Smooth muscle cell of the brain vasculature (primary cell): Measurements from ENCODE around the gene CCDC33.

Source experiments
- DNase-seq: peaks from one replicate; pipeline ENCODE4 v3.0.0-alpha.2; 2012; ENCODE audit warnings: low read depth, low spot score

Gene CCDC33

DNA sequence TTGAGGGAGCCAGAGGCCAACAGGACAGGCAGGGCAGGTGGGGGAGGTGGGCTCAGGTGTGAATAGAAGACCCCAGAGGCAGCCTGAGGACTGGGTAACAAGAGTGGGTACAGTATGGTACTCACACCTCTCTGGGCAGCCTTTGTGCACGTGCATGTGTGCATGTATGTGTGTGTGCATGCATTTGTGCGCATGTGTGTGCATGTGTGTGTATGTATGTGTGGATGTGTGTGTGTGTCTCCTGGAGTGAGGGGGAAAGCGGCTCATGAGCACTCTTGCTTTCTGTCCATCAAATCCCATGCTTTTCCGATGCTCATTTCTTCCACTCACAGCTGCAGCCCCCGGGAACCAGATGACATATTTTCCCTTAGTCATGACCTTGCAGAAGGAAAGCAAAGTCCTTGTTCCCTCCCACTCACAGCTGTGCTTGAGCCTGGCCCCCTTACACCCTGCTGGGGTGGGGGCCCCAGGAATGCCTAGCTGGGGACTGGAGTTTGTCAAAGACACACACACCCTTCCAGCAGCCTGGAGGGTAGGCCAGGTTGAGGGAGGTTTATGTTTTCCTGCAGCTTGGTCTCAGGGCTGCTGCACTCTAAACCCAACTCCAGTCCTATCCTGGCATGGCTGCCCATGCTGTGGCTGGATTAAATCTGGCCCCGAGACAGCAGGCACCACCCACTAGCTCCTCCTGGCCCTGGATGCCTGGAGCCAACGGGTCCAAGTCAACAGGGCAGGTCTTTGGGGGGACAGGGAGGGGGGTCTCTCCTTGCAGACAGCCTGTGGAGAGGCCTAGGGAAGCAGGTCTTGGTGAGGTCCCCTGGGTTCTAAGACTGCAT is 22.5 kb downstream of the CCDC33 start:
- DNase-seq: no peak

DNA sequence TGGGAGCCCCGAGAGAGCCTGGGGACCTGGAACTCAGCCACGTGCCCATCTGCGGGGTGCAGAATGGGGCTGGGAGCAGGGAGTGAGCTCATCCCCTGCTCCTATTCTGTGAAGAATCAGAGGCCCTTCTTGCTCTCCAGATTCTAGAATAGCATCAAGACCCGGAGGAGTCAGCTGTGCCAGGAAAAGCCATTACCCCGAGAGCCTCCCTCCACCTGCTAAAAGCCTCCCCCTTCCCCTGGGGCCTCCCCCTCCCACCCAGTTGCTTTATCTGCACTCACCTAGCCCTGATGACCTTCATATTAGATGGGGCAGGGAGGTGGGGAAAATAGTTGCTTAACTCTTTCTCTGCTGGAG is 23.1 kb downstream of the CCDC33 start:
- DNase-seq: no peak

DNA sequence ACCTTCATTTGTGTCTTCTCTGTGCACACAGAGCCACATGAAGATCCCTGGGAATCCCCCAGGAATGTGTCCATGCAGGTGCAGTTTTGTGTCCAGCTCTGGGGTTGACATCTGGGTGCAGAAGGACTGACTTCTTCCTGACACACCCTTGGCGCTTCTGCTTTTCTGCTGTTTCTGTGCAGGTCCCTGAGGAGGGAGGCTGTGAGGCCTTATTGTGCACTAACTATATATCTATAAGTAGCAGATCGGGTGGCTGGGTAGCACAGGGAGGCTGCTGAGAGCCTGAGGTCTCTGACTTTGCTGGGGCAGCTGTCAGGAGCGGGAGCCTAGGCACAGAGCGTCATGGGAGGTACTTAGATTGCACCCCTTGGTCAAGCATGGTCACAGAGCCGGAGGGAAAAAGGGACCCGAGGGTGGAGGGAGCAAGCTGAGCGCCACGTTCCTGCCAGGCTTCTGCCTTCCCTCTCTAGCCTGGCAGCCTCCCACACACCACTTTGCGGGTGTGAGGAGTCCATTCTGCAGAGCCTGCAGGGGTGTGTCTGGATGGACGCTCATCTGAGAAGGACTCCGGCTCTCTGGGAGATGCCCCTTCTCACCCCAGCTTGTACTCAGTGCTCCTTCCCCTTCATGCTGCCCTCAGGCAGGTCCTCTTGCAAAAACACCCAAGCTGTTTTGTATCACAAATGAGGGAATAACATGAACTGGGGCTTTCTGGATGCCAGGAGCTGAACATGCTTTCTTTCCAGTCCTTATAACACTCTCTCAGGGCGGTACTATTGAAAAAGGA is 23.9 kb downstream of the CCDC33 start:
- DNase-seq: no peak

DNA sequence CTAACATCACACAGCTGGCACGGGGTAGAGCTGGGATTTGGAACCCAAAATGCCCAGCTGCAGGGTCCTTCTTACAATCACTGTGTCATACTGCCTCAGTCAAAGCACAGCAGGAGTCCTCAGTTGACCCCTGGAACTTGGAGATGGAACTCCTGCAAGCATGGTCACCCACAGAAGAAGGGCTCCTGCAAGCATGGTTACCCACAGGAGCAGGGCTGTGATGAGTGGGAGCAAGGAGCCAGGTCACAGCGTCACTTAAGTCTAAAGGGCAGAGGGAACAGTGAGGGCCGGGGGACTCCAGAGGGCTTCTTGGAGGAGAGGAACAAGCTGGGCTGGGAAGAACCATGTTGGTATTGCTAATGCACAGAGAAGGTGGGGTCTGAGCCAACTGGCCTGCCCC is 24.9 kb downstream of the CCDC33 start:
- no peak for DNase-seq

DNA sequence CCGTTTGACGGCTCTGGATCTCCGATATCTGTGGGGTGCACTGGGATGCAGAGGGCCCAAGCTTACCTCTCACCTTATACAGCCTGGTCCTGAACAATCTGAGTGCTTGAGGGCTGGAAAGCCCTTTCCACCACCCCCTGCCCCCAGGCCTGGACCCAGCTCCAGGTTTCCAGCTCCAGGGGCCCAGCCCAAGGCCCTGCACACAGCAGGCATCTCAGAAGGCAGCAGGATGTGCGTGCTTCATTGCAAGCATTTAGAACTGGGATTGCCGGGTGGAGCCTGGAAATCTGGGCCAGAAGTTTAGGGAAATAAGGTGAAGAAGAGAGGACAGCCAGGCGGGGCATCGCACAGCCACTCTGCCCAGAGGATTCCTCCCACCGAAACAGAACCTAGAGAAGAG is 25.6 kb downstream of the CCDC33 start:
- DNase-seq: no peak

DNA sequence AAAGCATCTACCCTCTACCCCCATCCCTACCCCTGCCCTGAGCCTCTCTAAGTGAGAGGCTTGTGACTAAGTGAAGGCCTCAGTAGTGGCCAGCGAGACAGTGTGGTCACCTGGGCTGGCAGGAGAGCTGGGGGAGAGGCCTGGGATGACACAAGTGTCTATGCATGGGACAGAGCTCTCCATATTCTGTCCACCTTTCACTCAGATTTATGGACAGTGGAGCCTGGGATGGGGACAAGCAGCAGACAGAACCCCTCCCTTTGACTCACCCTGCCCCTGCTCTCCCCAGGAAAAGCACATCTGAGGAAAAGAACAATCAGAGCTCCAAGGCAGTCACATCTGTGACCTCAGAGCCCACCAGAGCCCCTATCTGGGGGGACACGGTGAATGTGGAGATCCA is 26.0 kb downstream of the CCDC33 start:
- DNase-seq: no peak

DNA sequence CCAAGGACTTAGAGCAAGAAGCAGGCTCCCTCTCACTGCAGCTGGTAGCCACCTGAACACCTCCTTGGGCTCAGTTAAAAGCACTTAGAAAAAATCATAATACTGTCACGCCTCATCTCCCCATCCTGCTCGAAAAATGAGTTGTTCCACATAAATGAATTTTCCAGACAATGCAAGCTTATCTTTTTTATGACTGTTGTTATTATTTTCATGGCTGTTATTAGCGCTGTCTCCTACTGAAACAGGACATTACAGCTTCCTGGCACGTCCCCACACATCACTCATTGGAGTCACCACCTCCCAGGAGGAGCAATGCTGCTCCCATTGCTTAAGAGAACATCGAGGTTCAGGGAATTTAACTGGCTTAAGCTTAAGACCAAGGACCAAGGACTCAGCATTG is 26.5 kb downstream of the CCDC33 start:
- DNase-seq: no peak

DNA sequence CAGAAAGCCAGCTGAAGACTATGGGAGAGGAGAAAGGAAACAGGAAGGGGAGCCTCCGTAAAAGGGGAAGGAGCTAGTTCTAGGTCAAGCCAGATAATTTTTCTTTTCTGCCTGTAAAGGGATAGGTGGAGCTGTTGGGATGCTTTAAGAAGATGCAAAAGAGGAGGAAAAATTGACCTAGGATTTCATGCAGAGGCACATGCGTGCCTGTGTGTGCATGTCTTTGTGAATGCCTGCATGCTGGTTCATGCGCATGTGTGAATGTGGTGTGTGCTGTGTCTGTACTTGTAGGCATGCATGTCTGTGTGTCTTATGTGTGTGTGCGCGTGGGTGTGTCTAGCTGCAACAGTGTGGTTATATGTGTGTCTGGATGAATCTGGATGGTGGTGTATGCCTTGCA is 27.3 kb downstream of the CCDC33 start:
- no peak for DNase-seq

DNA sequence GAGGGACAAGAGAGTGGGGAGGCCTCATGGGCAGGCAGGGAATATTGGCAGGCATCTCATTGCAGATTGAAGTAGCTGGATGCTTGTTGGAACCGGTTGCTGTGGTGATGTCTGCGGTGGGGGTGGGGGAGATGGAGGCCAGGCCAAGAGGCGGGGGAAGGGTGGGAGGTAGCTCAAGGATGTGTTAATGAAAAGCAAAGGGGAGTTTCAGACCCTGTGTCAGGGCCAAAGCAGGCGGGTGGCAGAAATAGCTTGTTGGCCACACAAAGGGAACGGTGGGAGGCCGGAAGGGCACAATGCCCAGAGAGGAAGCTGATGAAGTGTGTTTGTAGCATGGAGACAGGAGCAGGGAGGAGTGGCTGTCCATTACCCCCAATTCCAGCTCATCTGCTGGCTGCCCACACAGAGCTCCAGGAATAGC is 28.0 kb downstream of the CCDC33 start:
- no peak for DNase-seq

DNA sequence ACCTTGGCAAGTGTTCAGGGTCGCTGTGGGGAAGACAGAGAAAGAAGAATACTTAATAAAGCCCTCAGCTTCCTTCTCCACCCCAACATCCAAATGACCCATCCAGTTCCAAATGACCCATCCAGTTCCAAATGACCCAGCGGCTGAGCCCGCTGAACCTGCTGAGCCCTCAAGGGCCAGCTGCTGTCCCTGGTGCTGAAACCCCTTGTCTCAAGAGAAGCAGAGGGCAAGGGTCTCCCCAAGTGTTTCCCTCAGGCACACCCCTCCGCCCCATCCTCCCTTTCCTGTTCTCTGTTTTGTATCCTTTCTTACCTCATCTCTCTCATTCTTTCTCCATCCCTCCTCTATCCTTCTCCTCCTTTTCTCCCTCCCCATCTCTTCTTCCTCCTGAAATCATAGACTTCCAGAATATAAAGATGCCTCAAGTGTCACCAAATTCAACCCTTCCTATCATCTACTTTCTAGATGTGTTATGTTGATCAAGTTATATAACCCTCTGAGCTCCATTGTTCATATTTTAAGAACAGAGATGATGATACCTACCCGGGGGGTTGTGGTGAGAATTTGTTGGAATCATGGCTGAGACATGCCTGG is 29.0 kb downstream of the CCDC33 start:
- DNase-seq: no peak

DNA sequence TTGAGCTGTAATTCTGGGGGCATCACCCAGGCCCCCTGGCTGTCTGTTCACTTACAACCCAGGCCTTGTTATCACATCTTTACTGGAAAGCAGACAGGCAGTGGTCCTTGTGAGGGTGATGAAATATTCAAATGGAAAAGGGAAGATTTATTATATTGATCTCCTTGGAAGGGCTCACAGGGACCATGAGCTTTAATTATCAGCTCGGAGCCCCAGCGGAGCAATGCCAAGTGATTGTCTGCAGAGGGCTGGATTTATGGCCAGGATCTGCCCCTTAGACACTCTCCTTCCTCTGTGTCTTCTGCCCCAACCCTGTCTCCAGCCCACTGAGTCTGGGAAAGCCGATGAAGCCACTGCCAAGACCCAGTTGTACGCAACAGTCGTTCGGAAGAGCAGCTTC is 31.9 kb downstream of the CCDC33 start:
- no peak for DNase-seq

DNA sequence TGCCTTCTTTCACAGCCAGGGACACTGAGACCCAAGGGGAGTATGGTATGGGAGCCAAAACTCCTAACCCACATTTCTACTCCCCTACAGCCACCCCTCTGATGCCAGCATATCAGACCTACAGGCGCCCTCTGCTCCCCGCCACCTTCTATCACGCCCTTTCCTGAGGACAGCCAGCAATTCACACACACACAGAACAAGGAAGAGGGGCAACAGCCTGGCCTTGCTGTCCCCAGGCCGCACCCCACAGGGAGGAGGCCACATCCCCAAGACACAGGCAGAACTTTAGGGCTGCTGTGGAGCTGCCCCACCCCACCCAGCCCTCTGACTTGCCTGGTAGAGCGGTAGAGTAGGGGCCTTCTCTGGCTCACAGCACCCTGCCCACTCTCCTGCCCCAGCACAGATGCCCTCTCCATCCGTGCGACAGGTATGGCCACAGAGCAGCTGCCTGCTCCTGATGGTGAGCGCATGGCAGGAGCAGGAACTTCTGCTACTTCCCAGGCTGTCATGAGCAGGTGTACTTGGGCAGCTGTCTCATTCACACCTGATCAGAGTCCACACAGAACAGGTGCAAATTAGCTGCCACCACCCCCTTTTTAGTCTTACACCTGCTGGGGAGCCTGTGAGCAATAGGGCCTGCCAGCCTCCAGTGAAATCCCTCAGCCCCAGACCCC is 33.4 kb downstream of the CCDC33 start:
- DNase-seq: no peak

DNA sequence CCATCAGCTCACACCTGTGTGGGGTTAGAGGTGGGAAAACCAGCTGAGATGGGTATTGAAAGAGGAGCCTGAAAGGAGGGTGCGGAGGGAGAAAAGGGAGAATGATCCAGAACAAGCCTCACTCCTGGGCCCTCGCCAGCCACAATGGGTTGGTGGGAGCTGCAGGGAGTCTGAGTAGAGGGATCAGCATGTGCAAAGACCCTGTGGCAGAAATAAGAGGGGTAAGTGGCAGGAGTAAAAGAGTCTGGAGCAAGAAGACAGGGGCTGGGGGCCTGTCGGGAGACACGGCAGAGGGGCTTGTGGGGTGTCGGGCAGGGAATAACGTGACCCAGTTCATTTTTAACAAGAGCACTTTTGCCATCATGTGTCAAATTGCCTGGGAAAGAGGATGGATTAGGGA is 34.0 kb downstream of the CCDC33 start:
- DNase-seq: no peak

DNA sequence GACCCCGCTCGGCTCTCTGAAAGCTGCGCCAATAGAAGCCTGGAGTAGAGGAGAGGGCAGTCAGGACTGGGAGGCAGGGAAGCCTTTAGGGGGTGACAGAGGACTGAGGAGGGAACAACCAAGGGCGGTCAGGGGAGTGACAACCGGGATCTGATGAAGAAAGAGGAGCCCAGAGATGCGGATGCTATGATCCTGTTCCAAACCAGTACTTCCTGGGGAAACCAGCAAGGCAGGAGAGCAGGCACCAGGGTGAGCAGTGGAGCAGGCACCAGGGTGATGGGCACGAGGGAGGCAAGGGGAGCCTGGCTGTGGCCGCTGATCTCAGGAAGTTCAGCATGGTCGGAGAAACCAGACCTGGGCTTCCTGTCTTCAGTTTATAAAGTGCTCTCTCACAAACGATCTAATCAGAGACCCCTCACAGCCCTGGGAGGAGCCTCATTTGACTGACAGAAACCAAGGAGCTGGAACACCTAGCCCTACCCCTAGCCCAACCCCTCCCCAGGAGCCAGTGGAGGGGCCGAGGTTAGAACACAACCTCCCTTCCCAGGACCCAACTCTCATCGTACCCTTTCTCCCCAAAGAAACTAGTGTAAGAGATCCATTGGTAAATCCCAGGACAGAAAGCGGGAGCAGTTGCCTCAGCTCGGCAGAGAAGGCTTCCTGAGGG is 34.9 kb downstream of the CCDC33 start:
- DNase-seq: no peak

DNA sequence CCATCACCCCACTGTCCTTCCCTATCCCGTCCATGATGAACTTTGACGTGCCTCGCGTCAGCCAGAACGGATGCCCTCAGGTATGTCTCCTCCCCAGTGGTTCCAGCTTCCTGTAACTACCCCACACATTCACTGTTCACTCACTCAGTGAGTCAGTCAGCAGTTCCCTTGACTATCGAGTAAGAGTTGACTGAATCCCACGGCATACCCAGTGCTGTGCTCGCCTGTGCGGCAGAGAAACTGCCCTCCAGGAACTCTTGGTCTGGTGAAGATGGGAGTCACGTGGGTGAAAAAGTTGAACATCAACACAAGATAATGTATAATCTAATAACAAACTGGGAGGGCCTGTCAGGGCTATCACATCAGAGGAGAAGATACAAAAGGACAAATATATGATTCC is 36.7 kb downstream of the CCDC33 start:
- DNase-seq: no peak

DNA sequence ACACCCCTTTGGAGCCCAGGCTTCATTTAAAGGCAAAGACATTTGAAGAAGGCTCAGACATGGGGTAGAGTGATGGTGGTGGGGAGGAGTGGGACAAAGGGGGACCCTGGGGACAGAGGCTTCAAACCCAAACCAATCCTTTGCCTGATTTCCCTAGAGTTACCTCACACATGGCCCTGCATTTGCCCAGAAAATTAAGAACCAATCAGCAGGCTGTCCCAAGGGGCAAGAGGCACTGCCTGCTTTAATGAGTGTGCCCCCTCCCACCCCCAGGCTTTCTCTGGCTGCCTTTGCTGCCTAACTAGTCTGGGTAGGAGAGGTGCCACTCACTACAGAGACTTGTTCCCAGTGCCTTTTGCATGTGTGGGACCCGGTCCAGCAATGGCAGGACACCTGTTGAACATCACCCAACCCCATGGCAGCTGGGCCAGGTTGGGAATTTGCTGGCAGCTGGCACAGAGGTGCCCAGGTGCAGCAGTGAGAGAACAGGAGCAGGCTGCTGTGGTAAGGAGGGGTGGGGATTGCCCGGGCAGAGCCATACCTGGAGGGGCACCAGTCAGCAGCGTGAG is 38.4 kb downstream of the CCDC33 start:
- no peak for DNase-seq

DNA sequence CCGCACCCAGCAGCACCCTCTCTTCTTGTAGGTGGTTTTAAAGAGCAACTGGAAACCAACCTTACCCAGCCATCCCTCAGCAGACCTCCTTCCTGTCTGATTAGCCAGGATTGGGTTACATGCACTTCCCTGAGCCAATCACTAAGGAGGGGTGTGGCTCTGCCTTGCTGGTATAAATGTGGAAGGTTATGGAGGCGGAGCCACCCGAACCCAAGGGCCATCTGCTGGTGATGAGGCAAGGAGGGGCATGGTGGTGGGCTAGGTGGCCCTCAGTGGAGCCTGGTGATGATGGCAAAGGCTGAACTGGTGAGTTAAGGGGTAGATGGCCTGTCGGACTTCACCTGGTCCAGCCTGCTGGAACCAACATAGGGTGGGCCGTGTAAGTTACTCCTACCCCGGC is 39.8 kb downstream of the CCDC33 start:
- DNase-seq: no peak

DNA sequence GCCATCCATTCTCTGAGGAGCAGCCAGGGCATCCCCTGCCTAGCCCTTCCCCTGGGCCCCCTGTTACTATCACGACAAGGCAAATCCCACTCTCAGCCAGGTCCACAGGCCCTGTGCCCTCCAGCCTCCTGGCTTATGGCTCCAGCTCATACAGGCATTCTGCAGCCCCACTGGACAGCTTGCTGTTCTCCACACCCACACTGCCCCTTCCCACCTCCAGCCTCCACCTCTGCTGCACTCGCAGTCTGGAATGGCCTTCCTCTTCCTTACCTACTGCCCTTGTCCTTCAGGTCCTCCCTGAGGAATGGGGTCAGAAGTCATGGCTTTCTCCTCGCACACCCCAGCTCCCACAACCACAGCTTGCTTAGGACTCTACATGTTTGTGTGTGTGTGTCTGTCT is 40.4 kb downstream of the CCDC33 start:
- no peak for DNase-seq

DNA sequence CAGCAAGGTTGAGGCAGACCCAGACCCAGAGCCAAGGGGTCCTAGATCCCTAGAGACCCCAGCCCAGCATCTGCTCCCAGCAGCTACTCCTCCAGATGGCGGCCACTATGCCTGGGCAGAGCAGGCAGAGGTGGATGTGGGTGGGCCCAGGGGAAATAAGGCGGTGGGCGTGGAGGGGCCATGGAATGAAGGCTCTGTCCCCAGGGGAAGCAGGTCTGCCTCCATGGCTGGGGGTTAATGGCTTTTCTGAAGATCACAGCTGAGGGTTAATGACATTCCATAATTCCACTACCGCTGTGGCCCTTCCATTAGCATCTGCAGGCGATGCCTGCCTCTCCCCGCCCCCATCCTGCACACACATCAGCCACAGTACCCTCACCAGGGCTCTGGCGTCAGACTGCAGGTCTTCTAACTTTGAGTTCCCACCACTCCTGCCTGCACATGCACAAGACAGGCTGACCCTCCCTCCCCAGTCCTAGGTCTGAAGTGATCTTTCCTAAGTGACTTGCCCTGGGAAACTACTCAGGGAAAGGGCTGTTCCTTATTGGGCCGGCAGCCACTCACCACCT is 41.2 kb downstream of the CCDC33 start:
- DNase-seq: no peak

DNA sequence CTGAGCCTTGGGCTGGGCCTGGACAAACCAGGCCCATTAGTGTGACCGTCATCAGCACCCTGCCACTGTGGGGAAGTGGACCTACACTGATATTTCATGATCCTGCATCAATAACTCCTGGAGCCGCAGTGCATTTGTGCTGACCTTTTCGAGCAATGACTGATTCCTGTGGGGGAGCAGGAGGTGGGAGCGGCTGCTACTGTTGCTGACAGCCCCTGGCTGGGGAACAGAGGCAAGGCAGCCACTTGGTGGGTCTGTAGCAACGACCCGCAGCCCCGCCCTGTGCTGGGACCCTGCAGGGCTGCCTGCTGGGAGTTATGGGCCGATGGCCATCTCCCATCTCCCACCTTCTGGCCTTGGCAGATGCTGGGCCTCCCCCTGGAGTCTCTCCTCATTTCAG is 42.1 kb downstream of the CCDC33 start:
- no peak for DNase-seq
